ENCODE measurements around the gene CPNE8. TPM values are rescaled to one million over a fixed set of nuclear protein-coding genes. Genes with fewer than 3 reads are reported as not detected.

CPNE8 gene
- total RNA-seq, 4 donors from 2014 or later = 3.8 to 7.0 (median 4.6) TPM

GRCh38 chr12:38614171-38614570 is 291.2 kb downstream of the CPNE8 start:
- H3K9me3 ChIP-seq = no peaks in the 10 kb centered on the region
- in situ Hi-C loops (cut with MboI; ENCODE audit: low sequenced_read_pairs in 4 of 4) = no loop called here
- intact Hi-C loops (cut with DNase I; ENCODE audit: low total_unique reads) = no loop called here
- TF ChIP-seq, protein P1, sequence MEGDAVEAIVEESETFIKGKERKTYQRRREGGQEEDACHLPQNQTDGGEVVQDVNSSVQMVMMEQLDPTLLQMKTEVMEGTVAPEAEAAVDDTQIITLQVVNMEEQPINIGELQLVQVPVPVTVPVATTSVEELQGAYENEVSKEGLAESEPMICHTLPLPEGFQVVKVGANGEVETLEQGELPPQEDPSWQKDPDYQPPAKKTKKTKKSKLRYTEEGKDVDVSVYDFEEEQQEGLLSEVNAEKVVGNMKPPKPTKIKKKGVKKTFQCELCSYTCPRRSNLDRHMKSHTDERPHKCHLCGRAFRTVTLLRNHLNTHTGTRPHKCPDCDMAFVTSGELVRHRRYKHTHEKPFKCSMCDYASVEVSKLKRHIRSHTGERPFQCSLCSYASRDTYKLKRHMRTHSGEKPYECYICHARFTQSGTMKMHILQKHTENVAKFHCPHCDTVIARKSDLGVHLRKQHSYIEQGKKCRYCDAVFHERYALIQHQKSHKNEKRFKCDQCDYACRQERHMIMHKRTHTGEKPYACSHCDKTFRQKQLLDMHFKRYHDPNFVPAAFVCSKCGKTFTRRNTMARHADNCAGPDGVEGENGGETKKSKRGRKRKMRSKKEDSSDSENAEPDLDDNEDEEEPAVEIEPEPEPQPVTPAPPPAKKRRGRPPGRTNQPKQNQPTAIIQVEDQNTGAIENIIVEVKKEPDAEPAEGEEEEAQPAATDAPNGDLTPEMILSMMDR (IDR thresholded peaks at IDR 0.05 in 4 of 5, conservative IDR thresholded peaks at IDR 0.05 in 1 of 5) = no peak
- no peak for TF ChIP-seq POLR2A (IDR thresholded peaks at IDR 0.05)
- no peak overlapping the region for H3K27ac ChIP-seq
- no peaks in the 10 kb centered on the region for H3K36me3 ChIP-seq
- ATAC-seq (no peak), DNase-seq (no peak)
- H3K4me1 ChIP-seq = no peaks in the 10 kb centered on the region
- H3K4me3 ChIP-seq = no peak overlapping the region
- H3K27me3 ChIP-seq = no peaks in the 10 kb centered on the region

GRCh38 chr12:38610808-38611350 is 294.5 kb downstream of the CPNE8 start:
- Histone ChIP-seq H3K36me3 (no peaks in the 10 kb centered on the region), H3K4me3 (no peak overlapping the region), H3K4me1 (no peaks in the 10 kb centered on the region), H3K9me3 (no peaks in the 10 kb centered on the region), H3K27me3 (no peaks in the 10 kb centered on the region), H3K27ac (no peak overlapping the region)
- in situ Hi-C loops (cut with MboI; ENCODE audit: low sequenced_read_pairs in 4 of 4) (no loop called here), intact Hi-C loops (cut with DNase I; ENCODE audit: low total_unique reads) (no loop called here)
- ATAC-seq (no peak), DNase-seq (no peak)
- TF ChIP-seq, protein P1 (IDR thresholded peaks at IDR 0.05 in 4 of 5, conservative IDR thresholded peaks at IDR 0.05 in 1 of 5) = no peak
- no peak for TF ChIP-seq POLR2A (IDR thresholded peaks at IDR 0.05)

GRCh38 chr12:38607295-38607694 is 298.1 kb downstream of the CPNE8 start:
- Histone ChIP-seq H3K4me1 (no peaks in the 10 kb centered on the region), H3K36me3 (no peaks in the 10 kb centered on the region), H3K27ac (no peak overlapping the region), H3K9me3 (no peaks in the 10 kb centered on the region), H3K4me3 (no peak overlapping the region), H3K27me3 (no peaks in the 10 kb centered on the region)
- intact Hi-C loops (cut with DNase I; ENCODE audit: low total_unique reads) = no loop called here
- ATAC-seq = no peak
- in situ Hi-C loops (cut with MboI; ENCODE audit: low sequenced_read_pairs in 4 of 4) = no loop called here
- TF ChIP-seq POLR2A (IDR thresholded peaks at IDR 0.05) = no peak
- TF ChIP-seq, protein P1 (IDR thresholded peaks at IDR 0.05 in 4 of 5, conservative IDR thresholded peaks at IDR 0.05 in 1 of 5) = no peak
- no peak for DNase-seq
